GM12878 (cell line): ENCODE results near the gene NOP9. TPM values are rescaled to one million over a fixed set of nuclear protein-coding genes. Genes with fewer than 3 reads are reported as not detected.

Experiments used
- ATAC-seq: fragments of 200-7000 bp; cut with Tn5 transposase; 3 replicates; pipeline ENCODE4 v1.9.1; 2020; ENCODE audit warnings: mild to moderate bottlenecking, moderate library complexity
- BruUV-seq: library from RNA; stranded (reverse); fragments of 400-500 nt; replicated peaks from 2 replicates; lab custom pipeline; 2021; lab: Mats Ljungman, UMichigan
- CTCF ChIA-PET: fragments of 300-600 bp; sonication (Branson Sonifier 250); formaldehyde crosslinking; extraction: SDS; loops from one replicate; lab custom pipeline; 2021; ENCODE audit warnings: inconsistent platforms; lab: Yijun Ruan, JAX
- POLR2A ChIA-PET: fragments of 350-600 bp; formaldehyde crosslinking; extraction: SDS; loops from one replicate; lab custom pipeline; 2021; ENCODE audit warnings: inconsistent platforms; lab: Charles Lee
- RAD21 ChIA-PET: fragments of 300-600 bp; sonication (Branson Sonifier 250); formaldehyde crosslinking; loops from one replicate; lab custom pipeline; 2023; ENCODE audit warnings: antibody characterized with exemption; ENCODE audit not compliant: unreplicated experiment; lab: Charles Lee
- SMC1A ChIA-PET: fragments of 300-600 bp; sonication (Branson Sonifier 250); formaldehyde crosslinking; loops from one replicate; lab custom pipeline; 2023; ENCODE audit not compliant: unreplicated experiment, uncharacterized antibody; lab: Charles Lee
- DNase-seq: peaks from one replicate; pipeline ENCODE4 v3.0.0-alpha.2; 2011; ENCODE audit warnings: low read depth, low spot score
- FAIRE-seq: peaks from 3 replicates; lab custom pipeline; 2011; peaks lifted over from hg19 to GRCh38; lab: Jason Lieb, UNC
- H2AFZ ChIP-seq: 2 replicates; pipeline ENCODE4 v1.6.0; 2011; ENCODE audit warnings: low read depth, low read length, control low read depth; ENCODE audit not compliant: control insufficient read depth
- H3K27ac ChIP-seq: 2 replicates; pipeline ENCODE4 v1.5.1; 2011; ENCODE audit warnings: control low read depth; ENCODE audit not compliant: control insufficient read depth, insufficient read depth
- H3K27me3 ChIP-seq, 2 experiments: replicated peaks in 1 of 2; 2 replicates each; pipeline versions ENCODE4 v1.6.0 to v1.6.1; 2011; ENCODE audit warnings: low read length in 1 of 2; ENCODE audit not compliant: control insufficient read depth in 2 of 2, insufficient read depth in 2 of 2
- H3K36me3 ChIP-seq, 2 experiments: 2 replicates each; pipeline ENCODE4 v1.5.1; 2011; ENCODE audit warnings: low read length in 1 of 2; ENCODE audit not compliant: control insufficient read depth in 2 of 2, insufficient read depth in 2 of 2
- H3K4me1 ChIP-seq: 2 replicates; pipeline ENCODE4 v1.6.1; 2011; ENCODE audit warnings: mild to moderate bottlenecking, low read length, moderate library complexity, mixed read lengths; ENCODE audit not compliant: control insufficient read depth, insufficient read depth
- H3K4me2 ChIP-seq: 2 replicates; pipeline ENCODE4 v1.6.0; 2011; ENCODE audit warnings: control low read depth; ENCODE audit not compliant: control insufficient read depth, insufficient read depth
- H3K4me3 ChIP-seq: fragments of 200-600 bp; sonication (generic); 2 replicates; pipeline ENCODE4 v1.5.1; 2016
- H3K79me2 ChIP-seq: 2 replicates; pipeline ENCODE4 v1.6.0; 2011; ENCODE audit warnings: low read length; ENCODE audit not compliant: control insufficient read depth, insufficient read depth
- H3K9ac ChIP-seq: 2 replicates; pipeline ENCODE4 v1.8.0; 2011; ENCODE audit warnings: low read length, control low read depth, mixed read lengths; ENCODE audit not compliant: control insufficient read depth, insufficient read depth
- H3K9me3 ChIP-seq: replicated peaks from 3 replicates; pipeline ENCODE4 v1.5.1; 2011; ENCODE audit warnings: mild to moderate bottlenecking, low read length; ENCODE audit not compliant: control insufficient read depth, insufficient read depth
- H4K20me1 ChIP-seq: 2 replicates; pipeline ENCODE4 v1.6.0; 2011; ENCODE audit not compliant: control insufficient read depth, insufficient read depth
- BCL11A ChIP-seq: IDR thresholded peaks from 2 replicates; pipeline ENCODE4 v1.6.1; 2011; ENCODE audit warnings: low read depth, low read length
- CREM ChIP-seq: IDR thresholded peaks from 2 replicates; pipeline ENCODE4 v1.6.1; 2014; ENCODE audit warnings: antibody characterized with exemption, low read depth
- IRF4 ChIP-seq: IDR thresholded peaks from 2 replicates; pipeline ENCODE4 v1.6.1; 2011; ENCODE audit warnings: low read depth, low read length
- POLR2A ChIP-seq: IDR thresholded peaks from 2 replicates; pipeline ENCODE4 v1.6.1; 2011; ENCODE audit warnings: low read depth, mild to moderate bottlenecking, low read length
- POLR2AphosphoS2 ChIP-seq: IDR thresholded peaks from 2 replicates; pipeline ENCODE4 v1.6.1; 2011; ENCODE audit warnings: low read depth, mild to moderate bottlenecking, low read length, improper control_type of control experiment, moderate library complexity
- RCOR1 ChIP-seq: conservative IDR thresholded peaks from 2 replicates; pipeline ENCODE4 v1.6.1; 2012; ENCODE audit warnings: low read depth, low read length, improper control_type of control experiment
- SIN3A ChIP-seq: IDR thresholded peaks from 2 replicates; pipeline ENCODE4 v1.6.1; 2012; ENCODE audit warnings: low read depth, low read length, improper control_type of control experiment
- SMARCA5 ChIP-seq: fragments of 450-650 bp; IDR thresholded peaks from 2 replicates; pipeline ENCODE4 v1.6.1; 2017; ENCODE audit warnings: mild to moderate bottlenecking
- SMC3 ChIP-seq: IDR thresholded peaks from 2 replicates; pipeline ENCODE4 v1.6.1; 2011; ENCODE audit warnings: low read length, improper control_type of control experiment, borderline replicate concordance
- SREBF1 ChIP-seq: IDR thresholded peaks from 2 replicates; pipeline ENCODE4 v1.6.1; 2012; ENCODE audit warnings: mild to moderate bottlenecking, low read length
- SUZ12 ChIP-seq: fragments of 200-600 bp; sonication (generic); IDR thresholded peaks from one replicate; pipeline ENCODE4 v1.6.1; 2018; ENCODE audit warnings: antibody characterized with exemption, mild to moderate bottlenecking; ENCODE audit not compliant: unreplicated experiment
- YY1 ChIP-seq: IDR thresholded peaks from 2 replicates; pipeline ENCODE4 v1.6.1; 2011; ENCODE audit warnings: low read depth, mild to moderate bottlenecking, low read length
- ZBED1 ChIP-seq: IDR thresholded peaks from 2 replicates; pipeline ENCODE4 v1.6.1; 2016; ENCODE audit warnings: borderline replicate concordance
- WGBS: methylation state at CpG from one replicate; pipeline ENCODE4 v1.1.6; 2016; ENCODE audit warnings: low lambda C conversion rate; ENCODE audit not compliant: insufficient replicate concordance, insufficient coverage; ENCODE audit errors: missing lambda C conversion rate; 5-methylcytosine and 5-hydroxymethylcytosine counted together
- in situ Hi-C: fragments of 300-500 bp; cut with MboI; formaldehyde crosslinking; loops from 9 replicates; pipeline ENCODE4 v1.14.3; 2018; ENCODE audit warnings: mixed read lengths
- intact Hi-C: fragments of 100-400 bp; cut with micrococcal nuclease; formaldehyde crosslinking; loops from one replicate; pipeline ENCODE4 v1.14.2; 2022; ENCODE audit not compliant: unreplicated experiment
- polyA plus RNA-seq, 11 experiments: library from polyadenylated mRNA; depleted of rRNA in 4 of 11; unstranded in 6 of 11; stranded (reverse) in 5 of 11; fragments of >200 nt; fragmentation: Nextera tagmentation in 4 of 11; fragmentation: Illumina TruSeq in 1 of 11; extraction: Ambion mirVana in 4 of 11; extraction: Trizol in 1 of 11; gene quantifications; 1 replicate in 1 of 11; 2 replicates in 10 of 11; pipeline versions ENCODE4 v1.2.1 to v1.2.3, GENCODE V29; 2011 to 2016; ENCODE audit warnings: inconsistent platforms in 2 of 11, missing spikeins in 2 of 11, low read depth in 1 of 11
- total RNA-seq, 4 experiments: library from RNA; depleted of rRNA in 3 of 4; stranded (reverse); fragments of >200 nt in 3 of 4; fragmentation: Illumina TruSeq in 1 of 4; extraction: Trizol in 1 of 4; gene quantifications; 2 replicates each; pipeline versions ENCODE4 v1.2.1 to v1.2.3, GENCODE V29; 2013 to 2021
- TF ChIP-seq, protein P1 (sequence below): IDR thresholded peaks from 2 replicates; pipeline ENCODE4 v1.6.1; 2012; ENCODE audit warnings: improper control_type of control experiment, low read depth, low read length; ENCODE audit not compliant: insufficient replicate concordance
- TF ChIP-seq, protein P2 (sequence below): fragments of 150-350 bp; IDR thresholded peaks from 2 replicates; pipeline ENCODE4 v1.6.1; 2016; ENCODE audit warnings: low read depth, low read length

NOP9 gene
- total and polyA plus RNA-seq, 10 of the 15 experiments (the other 5 are each of a cell fraction or from before 2014, with no cell fraction given), result 2.4 to 43.9 (median 20.3) TPM

DNA sequence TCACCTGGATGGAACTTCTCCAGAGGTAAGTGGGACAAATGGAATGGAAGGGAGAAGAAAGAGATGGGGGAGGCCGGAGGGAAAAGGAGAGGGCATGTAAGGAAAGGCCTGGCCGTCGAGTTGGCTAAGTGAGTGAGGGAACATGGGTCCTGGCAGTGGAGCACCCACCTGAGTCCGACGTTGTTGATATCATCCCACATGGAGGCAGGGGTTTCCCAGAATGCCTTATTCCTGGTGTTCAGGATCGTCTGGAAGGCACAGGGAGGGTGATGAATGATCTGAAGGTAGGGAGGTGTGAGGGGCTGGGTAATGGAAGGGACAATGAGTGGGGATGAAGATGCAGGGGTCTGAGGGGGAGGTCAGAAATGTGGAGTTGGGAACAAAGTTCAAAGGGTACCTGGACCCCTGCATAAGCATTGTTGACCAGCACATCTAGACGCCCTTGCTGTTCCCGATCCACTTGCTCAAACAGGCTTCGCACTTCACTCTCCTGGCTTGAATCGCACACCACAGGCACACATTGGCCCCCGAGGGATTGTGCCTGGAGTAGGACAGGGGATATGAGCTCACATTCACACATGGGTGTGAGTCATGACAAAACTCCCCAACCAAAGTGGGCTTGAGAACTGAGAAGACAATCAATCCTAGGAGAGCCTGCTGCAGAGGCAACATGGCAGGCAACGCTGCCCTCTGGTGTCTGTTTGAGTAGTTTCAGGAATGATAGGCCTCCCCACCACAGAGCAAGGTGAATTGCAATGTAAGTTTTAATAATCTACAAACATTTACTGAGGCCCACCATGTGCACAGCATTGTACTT, 3.1 kb upstream of the NOP9 start:
- WGBS, result 50% methylated on average over 12 of the region's 12 CpGs
- Histone ChIP-seq H3K36me3 (peaks cover 5 to 26% of the 10 kb centered on the region in 2 experiments), H3K9ac (peak overlapping the region; percentile 58), H3K4me2 (peak overlapping the region; percentile 56), H3K27me3 (no peaks in the 10 kb centered on the region), H3K79me2 (peaks cover 23% of the 10 kb centered on the region), H4K20me1 (no peaks in the 10 kb centered on the region), H3K4me1 (peaks cover 25% of the 10 kb centered on the region), H3K4me3 (peak overlapping the region; percentile 3; the same call in 1 of the 2 replicates), H3K27ac (peak overlapping the region; percentile 69), H2AFZ (peak overlapping the region; percentile 56), H3K9me3 (no peaks in the 10 kb centered on the region)
- RAD21 ChIA-PET, result interaction anchor here (0.7 to 7.8 kb wide), 21 partner anchors 11 to 238 kb away, joined by 3 to 231 read pairs (median 7); partner anchors contain the start of genes CHMP4A, CIDEB, DCAF11 and IPO4
- no TSS peak for BruUV-seq
- POLR2A ChIA-PET, result interaction anchor here (0.6 to 9.0 kb wide), 13 partner anchors 9 to 238 kb away, joined by 3 to 118 read pairs (median 4); partner anchors contain the start of genes CIDEB, MDP1, RABGGTA and TINF2
- intact Hi-C loops (loop anchor here (1.0 to 5.0 kb wide), 8 partner anchors 17 to 282 kb away; partner anchors contain the start of genes IPO4, MDP1, PCK2 and PSME2), in situ Hi-C loops (loop anchor here (5.0 kb wide), 1 partner anchor 54 kb away; the partner anchor contains the start of gene TINF2)
- peak; percentile 82 for DNase-seq
- peak; percentile 80 for ATAC-seq
- FAIRE-seq, result peak; percentile 84
- CTCF ChIA-PET, result interaction anchor here (0.6 to 13.4 kb wide), 29 partner anchors 12 to 691 kb away, joined by 3 to 368 read pairs (median 6); partner anchors contain the start of genes CHMP4A, CIDEB, DCAF11 and IPO4
- SMC1A ChIA-PET, result interaction anchor here (0.7 to 10.1 kb wide), 23 partner anchors 9 to 238 kb away, joined by 3 to 201 read pairs (median 6); partner anchors contain the start of genes CHMP4A, CIDEB, DCAF11 and IRF9
- TF ChIP-seq RCOR1 (peak; percentile 70; the same call in 1 of the 2 replicates), CREM (peak; percentile 56; the same call in 1 of the 2 replicates), POLR2AphosphoS2 (no peak), YY1 (peak; percentile 79), ZBED1 (no peak), SIN3A (no peak), IRF4 (peak; percentile 82), SMC3 (peak; percentile 99), BCL11A (0 out of 2 replicates have a peak, but pooled peaks have one; percentile 41), SMARCA5 (peak; percentile 49; the same call in 1 of the 2 replicates), SREBF1 (no peak), SUZ12 (no peak), POLR2A (0 out of 2 replicates have a peak, but pooled peaks have one; percentile 27)
- TF ChIP-seq, protein P1, sequence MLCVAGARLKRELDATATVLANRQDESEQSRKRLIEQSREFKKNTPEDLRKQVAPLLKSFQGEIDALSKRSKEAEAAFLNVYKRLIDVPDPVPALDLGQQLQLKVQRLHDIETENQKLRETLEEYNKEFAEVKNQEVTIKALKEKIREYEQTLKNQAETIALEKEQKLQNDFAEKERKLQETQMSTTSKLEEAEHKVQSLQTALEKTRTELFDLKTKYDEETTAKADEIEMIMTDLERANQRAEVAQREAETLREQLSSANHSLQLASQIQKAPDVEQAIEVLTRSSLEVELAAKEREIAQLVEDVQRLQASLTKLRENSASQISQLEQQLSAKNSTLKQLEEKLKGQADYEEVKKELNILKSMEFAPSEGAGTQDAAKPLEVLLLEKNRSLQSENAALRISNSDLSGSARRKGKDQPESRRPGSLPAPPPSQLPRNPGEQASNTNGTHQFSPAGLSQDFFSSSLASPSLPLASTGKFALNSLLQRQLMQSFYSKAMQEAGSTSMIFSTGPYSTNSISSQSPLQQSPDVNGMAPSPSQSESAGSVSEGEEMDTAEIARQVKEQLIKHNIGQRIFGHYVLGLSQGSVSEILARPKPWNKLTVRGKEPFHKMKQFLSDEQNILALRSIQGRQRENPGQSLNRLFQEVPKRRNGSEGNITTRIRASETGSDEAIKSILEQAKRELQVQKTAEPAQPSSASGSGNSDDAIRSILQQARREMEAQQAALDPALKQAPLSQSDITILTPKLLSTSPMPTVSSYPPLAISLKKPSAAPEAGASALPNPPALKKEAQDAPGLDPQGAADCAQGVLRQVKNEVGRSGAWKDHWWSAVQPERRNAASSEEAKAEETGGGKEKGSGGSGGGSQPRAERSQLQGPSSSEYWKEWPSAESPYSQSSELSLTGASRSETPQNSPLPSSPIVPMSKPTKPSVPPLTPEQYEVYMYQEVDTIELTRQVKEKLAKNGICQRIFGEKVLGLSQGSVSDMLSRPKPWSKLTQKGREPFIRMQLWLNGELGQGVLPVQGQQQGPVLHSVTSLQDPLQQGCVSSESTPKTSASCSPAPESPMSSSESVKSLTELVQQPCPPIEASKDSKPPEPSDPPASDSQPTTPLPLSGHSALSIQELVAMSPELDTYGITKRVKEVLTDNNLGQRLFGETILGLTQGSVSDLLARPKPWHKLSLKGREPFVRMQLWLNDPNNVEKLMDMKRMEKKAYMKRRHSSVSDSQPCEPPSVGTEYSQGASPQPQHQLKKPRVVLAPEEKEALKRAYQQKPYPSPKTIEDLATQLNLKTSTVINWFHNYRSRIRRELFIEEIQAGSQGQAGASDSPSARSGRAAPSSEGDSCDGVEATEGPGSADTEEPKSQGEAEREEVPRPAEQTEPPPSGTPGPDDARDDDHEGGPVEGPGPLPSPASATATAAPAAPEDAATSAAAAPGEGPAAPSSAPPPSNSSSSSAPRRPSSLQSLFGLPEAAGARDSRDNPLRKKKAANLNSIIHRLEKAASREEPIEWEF, result peak; percentile 38
- TF ChIP-seq, protein P2, sequence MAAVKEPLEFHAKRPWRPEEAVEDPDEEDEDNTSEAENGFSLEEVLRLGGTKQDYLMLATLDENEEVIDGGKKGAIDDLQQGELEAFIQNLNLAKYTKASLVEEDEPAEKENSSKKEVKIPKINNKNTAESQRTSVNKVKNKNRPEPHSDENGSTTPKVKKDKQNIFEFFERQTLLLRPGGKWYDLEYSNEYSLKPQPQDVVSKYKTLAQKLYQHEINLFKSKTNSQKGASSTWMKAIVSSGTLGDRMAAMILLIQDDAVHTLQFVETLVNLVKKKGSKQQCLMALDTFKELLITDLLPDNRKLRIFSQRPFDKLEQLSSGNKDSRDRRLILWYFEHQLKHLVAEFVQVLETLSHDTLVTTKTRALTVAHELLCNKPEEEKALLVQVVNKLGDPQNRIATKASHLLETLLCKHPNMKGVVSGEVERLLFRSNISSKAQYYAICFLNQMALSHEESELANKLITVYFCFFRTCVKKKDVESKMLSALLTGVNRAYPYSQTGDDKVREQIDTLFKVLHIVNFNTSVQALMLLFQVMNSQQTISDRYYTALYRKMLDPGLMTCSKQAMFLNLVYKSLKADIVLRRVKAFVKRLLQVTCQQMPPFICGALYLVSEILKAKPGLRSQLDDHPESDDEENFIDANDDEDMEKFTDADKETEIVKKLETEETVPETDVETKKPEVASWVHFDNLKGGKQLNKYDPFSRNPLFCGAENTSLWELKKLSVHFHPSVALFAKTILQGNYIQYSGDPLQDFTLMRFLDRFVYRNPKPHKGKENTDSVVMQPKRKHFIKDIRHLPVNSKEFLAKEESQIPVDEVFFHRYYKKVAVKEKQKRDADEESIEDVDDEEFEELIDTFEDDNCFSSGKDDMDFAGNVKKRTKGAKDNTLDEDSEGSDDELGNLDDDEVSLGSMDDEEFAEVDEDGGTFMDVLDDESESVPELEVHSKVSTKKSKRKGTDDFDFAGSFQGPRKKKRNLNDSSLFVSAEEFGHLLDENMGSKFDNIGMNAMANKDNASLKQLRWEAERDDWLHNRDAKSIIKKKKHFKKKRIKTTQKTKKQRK, result no peak
